Panc1 (cell line): ENCODE data around the gene IRF8. TPM values are rescaled to one million over a fixed set of nuclear protein-coding genes. Genes with fewer than 3 reads are reported as not detected.

Experiments
- ATAC-seq: fragments of 200-7000 bp; cut with Tn5 transposase; 2 replicates; pipeline ENCODE4 v1.9.1; 2020; ENCODE audit warnings: mild to moderate bottlenecking, moderate library complexity
- BruUV-seq: library from RNA; stranded (reverse); fragments of 400-500 nt; replicated peaks from 2 replicates; lab custom pipeline; 2021; lab: Mats Ljungman, UMichigan
- CTCF ChIA-PET: fragments of 300-600 bp; sonication (Branson Sonifier 250); formaldehyde crosslinking; loops from one replicate; lab custom pipeline; 2022; ENCODE audit warnings: antibody characterized with exemption; lab: Charles Lee
- POLR2A ChIA-PET: fragments of 300-600 bp; sonication (Branson Sonifier 250); formaldehyde crosslinking; loops from one replicate; lab custom pipeline; 2022; ENCODE audit warnings: antibody characterized with exemption; lab: Charles Lee
- DNase-seq: peaks from one replicate; pipeline ENCODE4 v3.0.0-alpha.2; 2010; ENCODE audit warnings: low read depth, low spot score
- H3K27ac ChIP-seq: 2 replicates; pipeline ENCODE4 v1.5.1; 2011; ENCODE audit warnings: mild to moderate bottlenecking, low read length, inconsistent platforms
- H3K27me3 ChIP-seq: fragments of 200-500 bp; sonication (Bioruptor generic); 2 replicates; pipeline ENCODE4 v1.6.0; 2014; ENCODE audit warnings: low read length, inconsistent platforms; ENCODE audit not compliant: control insufficient read depth, insufficient read depth
- H3K36me3 ChIP-seq: fragments of 200-500 bp; sonication (Bioruptor generic); 2 replicates; pipeline ENCODE4 v1.5.1; 2014; ENCODE audit warnings: inconsistent platforms, mild to moderate bottlenecking, low read length, moderate library complexity; ENCODE audit not compliant: control insufficient read depth, insufficient read depth
- H3K4me1 ChIP-seq: 2 replicates; pipeline ENCODE4 v1.5.1; 2011; ENCODE audit warnings: inconsistent platforms, mild to moderate bottlenecking, low read length, moderate library complexity; ENCODE audit not compliant: control insufficient read depth, insufficient read depth
- H3K4me3 ChIP-seq, 2 experiments: 2 replicates each; pipeline ENCODE4 v1.5.1; 2011 to 2012; ENCODE audit warnings: low read depth in 2 of 2, low read length in 2 of 2, mild to moderate bottlenecking in 2 of 2, inconsistent platforms in 1 of 2, moderate library complexity in 1 of 2
- H3K9me3 ChIP-seq: fragments of 200-500 bp; sonication (Bioruptor generic); 2 replicates; pipeline ENCODE4 v1.5.1; 2014; ENCODE audit warnings: low read depth, mild to moderate bottlenecking, inconsistent platforms, low read length, moderate library complexity; ENCODE audit not compliant: control insufficient read depth, insufficient read depth
- CTCF ChIP-seq: fragments of 450-650 bp; IDR thresholded peaks from 2 replicates; pipeline ENCODE4 v1.5.1; 2017; ENCODE audit warnings: mild to moderate bottlenecking
- POLR2AphosphoS5 ChIP-seq: IDR thresholded peaks from 2 replicates; pipeline ENCODE4 v1.6.1; 2012; ENCODE audit warnings: mild to moderate bottlenecking, low read depth, low read length, moderate library complexity
- REST ChIP-seq, 2 experiments: IDR thresholded peaks; 2 replicates each; pipeline ENCODE4 v1.6.1; 2011 to 2012; ENCODE audit warnings: low read depth in 2 of 2, control low read depth in 1 of 2, low read length in 1 of 2, mild to moderate bottlenecking in 1 of 2, moderate library complexity in 1 of 2; ENCODE audit not compliant: insufficient read depth in 1 of 2
- SIN3A ChIP-seq: IDR thresholded peaks from 2 replicates; pipeline ENCODE4 v1.6.1; 2012; ENCODE audit warnings: low read depth, mild to moderate bottlenecking, low read length, moderate library complexity, borderline replicate concordance; ENCODE audit not compliant: insufficient read depth
- TCF7L2 ChIP-seq: IDR thresholded peaks from 2 replicates; pipeline ENCODE4 v1.6.1; 2011; ENCODE audit warnings: mild to moderate bottlenecking, low read depth, low read length, inconsistent platforms
- in situ Hi-C: cut with HindIII; loops from 2 replicates; pipeline ENCODE4 v1.10.0; 2016; ENCODE audit warnings: low sequenced_read_pairs, low pct_unique_long_range_greater_than_20kb
- intact Hi-C: fragments of 100-400 bp; cut with micrococcal nuclease; formaldehyde crosslinking; loops from one replicate; pipeline ENCODE4 v1.10.0; 2022; ENCODE audit not compliant: unreplicated experiment
- total RNA-seq: library from RNA; stranded (reverse); gene quantifications from one replicate; pipeline ENCODE4 v1.2.1, GENCODE V29; 2021; ENCODE audit not compliant: unreplicated experiment

IRF8 gene
- total RNA-seq, 1 experiment from 2014 or later, result 0.62 TPM

GRCh38 chr16:85853547-85854545 lies 45.1 kb upstream of the IRF8 start:
- no peaks in the 10 kb centered on the region for H3K4me1 ChIP-seq
- H3K36me3 ChIP-seq, result no peaks in the 10 kb centered on the region
- ChIA-PET CTCF (no interaction called here), POLR2A (no interaction called here)
- H3K27ac ChIP-seq, result no peak overlapping the region
- in situ Hi-C loops (no loop called here), intact Hi-C loops (no loop called here)
- DNase-seq (no peak), ATAC-seq (no peak)
- no peak for TF ChIP-seq CTCF
- no peak for TF ChIP-seq REST (IDR thresholded peaks at IDR 0.05; ENCODE audit: insufficient read depth in 1 of 2, low read depth in 2 of 2, low read length in 1 of 2)
- no peak for TF ChIP-seq SIN3A
- no peak for TF ChIP-seq POLR2AphosphoS5
- TF ChIP-seq TCF7L2, result no peak
- no peaks in the 10 kb centered on the region for H3K9me3 ChIP-seq
- no peaks in the 10 kb centered on the region for H3K27me3 ChIP-seq
- no peak overlapping the region for H3K4me3 ChIP-seq
- no TSS peak for BruUV-seq

- Histone ChIP-seq H3K9me3 (no peaks in the 10 kb centered on the region), H3K4me1 (no peaks in the 10 kb centered on the region), H3K36me3 (no peaks in the 10 kb centered on the region), H3K27me3 (no peaks in the 10 kb centered on the region; the same call in 1 of the 2 replicates), H3K4me3 (no peak overlapping the region), H3K27ac (no peak overlapping the region)
- ChIA-PET POLR2A (no interaction called here), CTCF (no interaction called here)
- no peak for DNase-seq
- no TSS peak for BruUV-seq
- in situ Hi-C loops (no loop called here), intact Hi-C loops (no loop called here)
- ATAC-seq, result no peak
- TF ChIP-seq SIN3A, result no peak
- no peak for TF ChIP-seq TCF7L2
- TF ChIP-seq CTCF, result no peak
- TF ChIP-seq POLR2AphosphoS5, result no peak
- no peak for TF ChIP-seq REST (IDR thresholded peaks at IDR 0.05; ENCODE audit: insufficient read depth in 1 of 2, low read depth in 2 of 2, low read length in 1 of 2)
These were observed 44.0 kb upstream of the IRF8 start for GRCh38 chr16:85854935-85855334.
